DMS79 (cell line): ENCODE results near the gene UMAD1.

Experiments
- DNase-seq: peaks from one replicate; lab custom pipeline; 2025; lab: John Stamatoyannopoulos, UW

The UMAD1 gene

DNA sequence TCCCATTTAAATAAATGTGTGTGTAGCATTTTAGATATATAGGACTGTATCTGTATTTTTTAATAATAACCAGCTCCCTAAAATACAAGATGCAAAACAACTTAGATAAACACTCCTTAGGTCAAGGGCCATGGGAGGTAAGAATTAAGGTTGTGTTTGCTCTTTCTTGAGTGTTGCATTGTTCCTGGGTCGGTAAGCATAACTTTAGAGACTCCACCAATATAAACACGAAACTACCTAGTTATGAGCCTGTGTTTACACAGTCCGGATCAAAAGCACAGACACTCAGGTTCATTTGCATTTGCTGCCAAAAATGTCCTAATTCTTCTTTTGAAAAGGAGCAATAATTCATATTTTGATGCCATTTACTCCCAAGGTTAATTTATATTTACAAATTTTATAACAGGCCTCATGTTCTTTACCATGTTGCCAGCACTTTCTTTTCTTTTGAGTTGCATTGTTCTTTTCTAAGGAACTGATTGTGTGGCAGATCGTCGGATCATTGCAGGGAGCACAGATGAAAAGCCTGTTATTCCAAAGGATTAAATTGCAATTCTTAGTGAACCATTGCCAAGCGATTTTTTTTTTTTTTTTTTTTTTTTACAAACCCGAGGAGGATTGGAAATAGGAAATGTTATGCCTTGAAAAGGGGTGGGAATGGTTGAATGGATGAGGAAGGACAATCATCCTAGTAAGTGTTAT lies 282.3 kb downstream of the UMAD1 start:
- DNase-seq: peak; percentile 36

DNA sequence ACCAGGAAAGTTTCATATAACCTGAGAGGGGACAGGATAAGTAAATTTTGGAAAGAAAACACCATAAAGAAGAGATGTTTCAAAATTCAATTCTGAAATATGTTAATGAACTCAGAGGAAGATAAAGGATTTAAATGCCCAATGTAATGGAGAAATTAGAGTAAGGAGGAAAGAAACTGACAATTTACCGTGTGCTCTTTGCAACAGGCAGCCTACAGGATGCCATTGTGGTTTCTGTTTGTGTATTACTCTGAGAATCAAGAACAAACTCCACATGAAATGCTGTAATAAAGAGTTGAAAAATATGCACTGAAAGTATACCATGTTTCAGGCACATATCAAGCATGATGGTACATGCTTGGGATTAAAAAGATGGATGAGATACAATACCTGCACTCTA lies 283.3 kb downstream of the UMAD1 start:
- no peak for DNase-seq

DNA sequence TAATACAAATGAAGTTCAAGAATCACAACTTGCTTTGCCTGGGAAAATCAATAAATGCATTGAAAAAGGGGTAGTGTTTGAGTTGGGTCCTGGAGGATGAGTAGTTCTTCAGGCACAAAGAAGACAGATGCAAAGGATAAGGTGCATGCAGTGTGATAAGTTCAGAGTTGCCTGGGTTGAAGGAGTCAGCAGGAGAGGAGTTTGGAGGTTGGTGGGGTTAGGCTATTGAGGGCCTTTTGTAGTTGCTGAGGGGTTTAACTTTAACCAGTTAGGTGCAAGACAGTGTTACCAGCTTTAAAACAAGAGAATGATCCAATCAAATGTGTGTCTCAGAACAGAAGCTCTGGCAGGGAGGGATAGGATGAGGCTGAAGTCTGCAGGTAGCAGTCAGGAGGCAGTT lies 283.8 kb downstream of the UMAD1 start:
- no peak for DNase-seq
